ENCODE results near the gene C6orf47. TPM values are rescaled to one million over a fixed set of nuclear protein-coding genes. Genes with fewer than 3 reads are reported as not detected.

Gene C6orf47
- total and polyA plus RNA-seq, 2 experiments from 2014 or later: 19.4 to 20.3 TPM

DNA sequence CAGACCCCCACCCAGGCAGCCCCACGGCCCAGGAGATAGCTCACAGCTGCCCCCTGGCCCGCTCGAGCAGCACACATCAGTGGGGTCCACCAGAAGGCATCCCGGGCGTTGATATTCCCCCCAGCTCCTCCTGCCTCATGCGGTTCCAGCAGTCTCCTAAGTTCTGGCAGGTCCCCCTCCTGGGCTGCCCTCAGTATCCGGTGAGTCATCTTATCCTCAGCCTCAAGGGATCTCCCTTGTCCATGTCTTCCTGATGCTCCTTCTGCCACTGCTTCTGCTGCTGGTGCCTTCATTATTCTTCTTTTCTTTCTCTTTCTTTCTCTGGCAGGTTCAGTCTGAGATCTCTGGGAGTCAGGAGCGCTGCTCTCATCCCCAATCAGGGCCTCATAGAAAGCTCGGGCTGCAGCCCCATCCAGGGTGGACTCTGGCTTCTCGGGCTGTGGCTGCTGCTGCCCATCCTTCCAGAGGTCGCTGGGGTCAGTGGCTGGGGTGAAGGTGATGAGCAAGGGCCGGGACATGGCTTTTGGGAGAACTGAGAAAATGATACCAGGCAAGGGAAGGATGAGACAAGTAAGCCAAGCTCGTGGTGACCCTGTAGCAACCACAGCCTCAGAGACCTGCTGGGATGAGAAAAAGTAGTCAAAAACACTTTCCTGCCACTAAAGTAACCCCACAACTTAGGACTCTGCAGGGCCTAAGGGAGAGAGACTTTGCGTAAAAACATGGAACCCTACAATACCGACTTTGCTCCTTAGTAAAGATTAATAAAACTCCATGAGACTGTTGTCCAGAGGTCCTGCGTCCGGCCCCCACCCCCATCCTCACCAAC is 3.6 kb upstream of the C6orf47 start:
- Histone ChIP-seq H3K79me2 (ENCODE audit: insufficient read depth) (peaks cover 82% of the 10 kb centered on the region), H2AFZ (peak overlapping the region; percentile 71), H3K4me3 (peak overlapping the region; percentile 89), H3K4me1 (ENCODE audit: insufficient read depth) (peaks cover 24% of the 10 kb centered on the region), H3K4me2 (ENCODE audit: unreplicated experiment) (peak overlapping the region; percentile 93), H3K9me2 (ENCODE audit: insufficient read depth) (no peaks in the 10 kb centered on the region), H4K20me1 (ENCODE audit: insufficient read depth) (no peaks in the 10 kb centered on the region), H3K9ac (peak overlapping the region; percentile 93), H3K27me3 (replicated peaks; ENCODE audit: insufficient read depth) (no peaks in the 10 kb centered on the region), H3K36me3 (ENCODE audit: low read depth) (peaks cover 9% of the 10 kb centered on the region), H3K9me3 (ENCODE audit: low read depth) (no peaks in the 10 kb centered on the region), H3F3A (ENCODE audit: insufficient read depth) (peaks cover 38% of the 10 kb centered on the region), H3K27ac (peak overlapping the region; percentile 87)
- WGBS, 2 experiments (ENCODE audit: low coverage in 1 of 2, low lambda C conversion rate in 2 of 2, missing lambda C conversion rate in 2 of 2): 1 to 2% methylated on average over 13 to 17 of the region's 17 CpGs
- in situ Hi-C loops (cut with MboI): no loop called here
- TF ChIP-seq EZH2 (IDR thresholded peaks at IDR 0.05; ENCODE audit: insufficient read depth, poor library complexity, severe bottlenecking): no peak
- TF ChIP-seq EZH2phosphoT487 (IDR thresholded peaks at IDR 0.05; ENCODE audit: insufficient read depth, low read depth): no peak
- DNase-seq: peak; percentile 90

DNA sequence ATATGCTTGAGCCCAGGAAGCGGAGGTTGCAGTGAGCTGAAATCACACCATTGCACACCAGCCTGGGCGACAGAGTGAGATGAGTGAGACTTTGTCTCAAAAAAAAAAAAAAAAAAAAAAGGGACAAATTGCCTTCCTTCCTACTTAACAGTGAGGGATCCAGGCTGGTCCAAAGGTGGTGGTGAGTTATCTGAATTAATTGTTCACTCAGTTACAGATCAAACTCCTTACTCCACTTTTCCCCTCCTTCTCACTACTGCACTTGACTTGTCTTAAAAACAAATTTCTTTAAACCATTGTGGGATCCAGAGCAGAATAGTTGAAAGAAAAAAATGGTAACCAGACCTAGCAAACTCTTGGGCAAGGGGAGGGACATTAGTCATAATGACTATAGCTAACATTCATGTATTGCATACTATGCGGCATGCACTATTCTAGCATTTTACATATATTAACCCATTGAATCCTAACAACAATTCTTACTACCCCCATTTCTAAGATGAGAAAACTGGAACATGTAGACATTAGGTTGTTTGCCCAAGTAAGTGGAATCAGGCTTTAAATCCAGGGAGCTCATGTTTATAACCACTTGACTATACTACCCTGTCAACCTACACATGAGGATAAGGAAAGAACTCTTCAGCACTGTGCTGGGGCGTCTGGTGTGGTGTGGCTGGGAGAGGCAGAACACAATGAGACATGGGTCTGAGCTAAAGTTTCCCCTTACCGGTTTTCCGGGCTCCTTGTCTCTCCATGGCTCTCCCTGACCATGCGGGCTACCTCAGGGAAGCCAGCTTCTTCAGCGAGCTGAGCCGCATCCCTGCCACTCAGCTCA is 2.8 kb upstream of the C6orf47 start:
- H3K4me3 ChIP-seq: peak overlapping the region; percentile 89
- no peaks in the 10 kb centered on the region for H3K27me3 ChIP-seq (replicated peaks; ENCODE audit: insufficient read depth)
- H4K20me1 ChIP-seq (ENCODE audit: insufficient read depth): no peaks in the 10 kb centered on the region
- peak overlapping the region; percentile 93 for H3K4me2 ChIP-seq (ENCODE audit: unreplicated experiment)
- no peak for TF ChIP-seq EZH2 (IDR thresholded peaks at IDR 0.05; ENCODE audit: insufficient read depth, poor library complexity, severe bottlenecking)
- TF ChIP-seq EZH2phosphoT487 (IDR thresholded peaks at IDR 0.05; ENCODE audit: insufficient read depth, low read depth): no peak
- peaks cover 82% of the 10 kb centered on the region for H3K79me2 ChIP-seq (ENCODE audit: insufficient read depth)
- peak overlapping the region; percentile 93 for H3K9ac ChIP-seq
- no peak overlapping the region for H2AFZ ChIP-seq
- H3K9me3 ChIP-seq (ENCODE audit: low read depth): no peaks in the 10 kb centered on the region
- peaks cover 29% of the 10 kb centered on the region for H3K4me1 ChIP-seq (ENCODE audit: insufficient read depth)
- in situ Hi-C loops (cut with MboI): no loop called here
- H3K36me3 ChIP-seq (ENCODE audit: low read depth): peaks cover 9% of the 10 kb centered on the region; the same call in 1 of the 2 replicates
- H3F3A ChIP-seq (ENCODE audit: insufficient read depth): peaks cover 38% of the 10 kb centered on the region
- WGBS, 2 experiments (ENCODE audit: low coverage in 1 of 2, low lambda C conversion rate in 2 of 2, missing lambda C conversion rate in 2 of 2): 20 to 29% methylated on average over 7 to 9 of the region's 9 CpGs
- DNase-seq: peak; percentile 72
- peak overlapping the region; percentile 87 for H3K27ac ChIP-seq
- no peaks in the 10 kb centered on the region for H3K9me2 ChIP-seq (ENCODE audit: insufficient read depth)

DNA sequence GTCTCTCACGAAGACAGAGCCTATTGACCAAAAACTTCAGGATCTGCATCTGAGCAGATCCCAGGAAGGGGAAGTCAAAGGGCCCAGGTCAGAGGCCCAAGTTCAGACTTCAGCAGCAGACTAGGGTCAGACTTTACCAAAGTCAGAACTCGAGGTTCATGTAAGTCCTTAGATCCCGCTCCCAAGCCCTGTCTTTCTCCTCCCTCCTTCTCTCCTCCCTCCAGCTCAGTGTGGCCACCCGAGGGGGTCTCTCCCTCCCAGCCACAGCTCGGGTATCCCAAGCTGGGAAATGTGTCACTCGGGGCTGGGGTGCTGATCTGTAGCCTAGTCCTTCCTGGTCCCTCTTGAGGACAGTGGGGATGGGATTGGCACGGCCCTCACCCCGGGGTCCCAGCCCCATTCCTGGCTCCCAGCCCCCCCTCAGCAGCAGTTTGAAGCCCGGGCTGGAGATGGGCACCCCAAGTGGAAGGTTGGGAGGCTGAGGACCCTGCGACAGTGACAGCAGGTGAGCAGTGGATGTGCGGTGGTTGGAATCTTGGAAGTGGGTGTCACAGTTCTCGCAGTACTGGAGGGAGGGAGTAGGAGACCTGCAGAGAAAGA is 1.6 kb upstream of the C6orf47 start:
- Histone ChIP-seq H3K79me2 (ENCODE audit: insufficient read depth) (peaks cover 82% of the 10 kb centered on the region), H3K9me2 (ENCODE audit: insufficient read depth) (no peaks in the 10 kb centered on the region), H3K36me3 (ENCODE audit: low read depth) (peaks cover 1% of the 10 kb centered on the region; the same call in 1 of the 2 replicates), H3K27me3 (replicated peaks; ENCODE audit: insufficient read depth) (no peaks in the 10 kb centered on the region), H3K4me1 (ENCODE audit: insufficient read depth) (peaks cover 29% of the 10 kb centered on the region), H3K4me2 (ENCODE audit: unreplicated experiment) (no peak overlapping the region), H4K20me1 (ENCODE audit: insufficient read depth) (no peaks in the 10 kb centered on the region), H3K4me3 (no peak overlapping the region), H2AFZ (no peak overlapping the region), H3K27ac (no peak overlapping the region), H3K9ac (no peak overlapping the region), H3K9me3 (ENCODE audit: low read depth) (no peaks in the 10 kb centered on the region), H3F3A (ENCODE audit: insufficient read depth) (peaks cover 38% of the 10 kb centered on the region)
- DNase-seq: no peak
- in situ Hi-C loops (cut with MboI): no loop called here
- TF ChIP-seq EZH2 (IDR thresholded peaks at IDR 0.05; ENCODE audit: insufficient read depth, poor library complexity, severe bottlenecking) (no peak), EZH2phosphoT487 (IDR thresholded peaks at IDR 0.05; ENCODE audit: insufficient read depth, low read depth) (no peak)
- 75 to 76% methylated on average over 12 of the region's 12 CpGs for whole genome bisulfite sequencing, 2 experiments (ENCODE audit: low coverage in 1 of 2, low lambda C conversion rate in 2 of 2, missing lambda C conversion rate in 2 of 2)

Measured in GM23248 (cell line).